HAP-1 (cell line): Measurements from ENCODE around the gene PCIF1.
"Not testable (repeated sequence)": the region's sequence is repeated elsewhere in the genome, so short reads cannot be mapped to it uniquely, and the experiment has no call there.

ENCODE experiments used
- DNase-seq, 2 experiments: peaks; one replicate each; pipeline ENCODE4 v3.0.0-alpha.2; 2016 to 2020; ENCODE audit warnings: low spot score in 2 of 2
- H3K27me3 ChIP-seq: fragments of 250-450 bp; sonication (Bioruptor Pico); 2 replicates; pipeline ENCODE4 v1.5.1; 2020; ENCODE audit warnings: low read depth, mild to moderate bottlenecking, moderate library complexity
- H3K36me3 ChIP-seq: fragments of 250-450 bp; sonication (Bioruptor Pico); replicated peaks from 2 replicates; pipeline ENCODE4 v1.5.1; 2020; ENCODE audit warnings: mild to moderate bottlenecking
- H3K4me1 ChIP-seq: fragments of 250-450 bp; sonication (Bioruptor Pico); 2 replicates; pipeline ENCODE4 v1.5.1; 2020; ENCODE audit warnings: mild to moderate bottlenecking
- H3K4me3 ChIP-seq: fragments of 250-450 bp; sonication (Bioruptor Pico); 2 replicates; pipeline ENCODE4 v1.5.1; 2020; ENCODE audit warnings: mild to moderate bottlenecking, moderate library complexity
- H3K9me3 ChIP-seq: fragments of 250-450 bp; sonication (Bioruptor Pico); 2 replicates; pipeline ENCODE4 v1.5.1; 2020; ENCODE audit warnings: mild to moderate bottlenecking, moderate library complexity
- in situ Hi-C: fragments of 300-500 bp; cut with MboI; formaldehyde crosslinking; loops from 3 replicates; pipeline ENCODE4 v1.14.3; 2020; ENCODE audit warnings: low sequenced_read_pairs, inconsistent platforms, mixed read lengths

The PCIF1 gene

DNA sequence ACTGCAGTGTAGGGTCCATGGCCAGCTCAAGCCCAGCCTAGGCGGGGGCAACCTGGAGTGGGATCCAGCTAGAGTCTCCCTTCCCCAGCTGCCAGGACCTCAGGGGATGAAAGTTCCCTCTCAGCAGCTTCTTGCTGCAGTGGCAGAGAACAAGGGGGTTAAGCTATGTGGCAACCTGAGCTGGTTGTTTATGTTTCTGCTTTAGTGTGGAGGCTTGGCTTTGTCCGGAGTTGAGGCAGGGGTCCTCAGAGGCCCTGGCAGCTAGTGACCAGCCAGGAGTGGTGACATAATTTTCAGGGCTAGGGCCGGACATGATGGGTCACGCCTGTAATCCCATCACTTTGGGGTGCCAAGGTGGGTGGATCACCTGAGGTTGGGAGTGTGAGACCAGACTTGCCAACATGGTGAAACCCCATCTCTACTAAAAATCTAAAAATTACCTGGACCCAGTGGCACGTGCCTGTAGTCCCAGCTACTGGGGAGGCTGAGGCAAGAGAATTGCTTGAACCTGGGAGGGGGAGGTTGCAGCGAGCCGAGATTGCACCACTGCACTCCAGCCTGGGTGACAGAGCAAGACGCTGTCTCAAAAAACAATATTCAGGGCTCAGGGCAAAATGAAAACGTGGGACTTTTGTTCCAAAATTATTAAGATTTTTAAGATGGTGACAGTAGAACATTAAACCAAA is 8.5 kb upstream of the PCIF1 start:
- Histone ChIP-seq H3K27me3 (no peaks in the 10 kb centered on the region), H3K4me1 (peaks cover 11% of the 10 kb centered on the region), H3K4me3 (no peak overlapping the region), H3K9me3 (no peaks in the 10 kb centered on the region), H3K36me3 (no peaks in the 10 kb centered on the region)
- no peak for DNase-seq
- in situ Hi-C loops = no loop called here

DNA sequence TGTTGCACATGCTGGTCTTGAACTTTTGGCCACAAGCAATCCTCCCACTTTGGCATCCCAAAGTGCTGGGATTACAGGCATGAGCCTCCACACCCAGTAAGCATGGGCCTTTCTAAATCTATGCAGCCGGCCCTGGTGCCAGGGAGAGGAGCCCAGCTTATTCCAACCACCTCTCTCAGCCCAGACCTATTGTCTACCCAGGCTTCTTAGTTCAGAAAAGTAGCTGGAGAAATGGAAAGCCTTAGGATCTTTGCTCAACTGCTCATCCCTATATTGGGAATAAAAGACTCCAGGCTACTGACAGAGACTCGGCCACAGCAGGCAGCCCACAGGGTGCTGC is 7.8 kb upstream of the PCIF1 start:
- Histone ChIP-seq H3K27me3 (no peaks in the 10 kb centered on the region), H3K4me3 (no peak overlapping the region), H3K4me1 (peaks cover 11% of the 10 kb centered on the region), H3K36me3 (no peaks in the 10 kb centered on the region), H3K9me3 (no peaks in the 10 kb centered on the region)
- no peak for DNase-seq
- in situ Hi-C loops = no loop called here

DNA sequence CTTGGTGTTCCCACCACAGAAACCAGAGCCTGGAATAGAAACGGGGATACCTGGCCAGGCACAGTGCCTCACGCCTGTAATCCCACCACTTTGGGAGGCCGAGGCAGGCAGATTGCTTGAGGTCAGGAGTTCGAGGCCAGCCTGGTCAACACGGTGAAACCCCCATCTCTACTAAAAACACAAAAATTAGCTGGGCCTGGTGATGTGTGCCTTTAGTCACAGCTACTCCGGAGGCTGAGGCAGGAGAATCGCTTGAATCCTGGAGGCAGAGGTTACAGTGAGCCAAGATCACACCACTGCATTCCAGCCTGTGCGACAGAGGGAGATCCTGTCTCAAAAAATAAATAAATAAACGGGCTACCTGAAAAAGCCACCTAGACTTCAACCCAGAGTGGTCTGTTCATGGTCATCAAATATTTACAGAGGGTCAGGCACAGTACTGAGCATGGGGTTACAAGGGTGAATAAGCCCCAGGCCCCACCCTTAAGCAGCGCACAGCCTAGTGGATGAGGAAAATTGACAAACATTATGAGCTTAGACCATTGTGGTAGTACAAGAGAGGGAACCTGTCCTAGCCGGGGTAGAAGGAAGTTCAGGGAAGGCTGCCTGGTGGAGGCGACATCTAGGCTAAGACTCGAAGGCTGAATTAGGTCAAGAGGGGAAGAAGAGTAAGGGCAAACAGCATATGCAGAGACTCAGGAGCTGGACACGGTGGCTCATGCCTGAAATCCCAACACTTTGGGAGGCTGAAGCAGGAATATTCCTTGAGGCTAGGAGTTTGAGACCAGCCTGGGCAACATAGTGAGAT is 7.2 kb upstream of the PCIF1 start:
- Histone ChIP-seq H3K27me3 (no peaks in the 10 kb centered on the region), H3K36me3 (no peaks in the 10 kb centered on the region), H3K9me3 (no peaks in the 10 kb centered on the region), H3K4me1 (peaks cover 11% of the 10 kb centered on the region), H3K4me3 (no peak overlapping the region)
- in situ Hi-C loops = no loop called here
- DNase-seq = no peak

DNA sequence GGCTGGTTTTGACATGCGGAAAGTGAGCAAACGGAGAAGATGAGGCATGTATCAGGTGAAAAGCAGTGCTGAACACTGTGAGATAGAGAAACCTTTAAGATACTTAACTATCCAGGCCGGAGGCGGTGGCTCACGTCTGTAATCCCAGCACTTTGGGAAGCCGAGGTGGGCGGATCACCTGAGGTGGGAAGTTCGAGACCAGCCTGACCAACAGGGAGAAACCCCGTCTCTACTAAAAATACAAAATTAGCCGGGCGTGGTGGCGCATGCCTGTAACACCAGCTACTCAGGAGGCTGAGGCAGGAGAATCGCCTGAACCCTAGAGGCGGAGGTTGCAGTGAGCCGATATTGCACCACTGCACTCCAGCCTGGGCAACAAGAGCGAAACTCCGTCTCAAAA is 2.8 kb upstream of the PCIF1 start:
- H3K4me3 ChIP-seq, H3K27me3 ChIP-seq, H3K36me3 ChIP-seq, DNase-seq, in situ Hi-C loops, H3K9me3 ChIP-seq: not testable (repeated sequence)
- peaks cover 13% of the 10 kb centered on the region for H3K4me1 ChIP-seq

DNA sequence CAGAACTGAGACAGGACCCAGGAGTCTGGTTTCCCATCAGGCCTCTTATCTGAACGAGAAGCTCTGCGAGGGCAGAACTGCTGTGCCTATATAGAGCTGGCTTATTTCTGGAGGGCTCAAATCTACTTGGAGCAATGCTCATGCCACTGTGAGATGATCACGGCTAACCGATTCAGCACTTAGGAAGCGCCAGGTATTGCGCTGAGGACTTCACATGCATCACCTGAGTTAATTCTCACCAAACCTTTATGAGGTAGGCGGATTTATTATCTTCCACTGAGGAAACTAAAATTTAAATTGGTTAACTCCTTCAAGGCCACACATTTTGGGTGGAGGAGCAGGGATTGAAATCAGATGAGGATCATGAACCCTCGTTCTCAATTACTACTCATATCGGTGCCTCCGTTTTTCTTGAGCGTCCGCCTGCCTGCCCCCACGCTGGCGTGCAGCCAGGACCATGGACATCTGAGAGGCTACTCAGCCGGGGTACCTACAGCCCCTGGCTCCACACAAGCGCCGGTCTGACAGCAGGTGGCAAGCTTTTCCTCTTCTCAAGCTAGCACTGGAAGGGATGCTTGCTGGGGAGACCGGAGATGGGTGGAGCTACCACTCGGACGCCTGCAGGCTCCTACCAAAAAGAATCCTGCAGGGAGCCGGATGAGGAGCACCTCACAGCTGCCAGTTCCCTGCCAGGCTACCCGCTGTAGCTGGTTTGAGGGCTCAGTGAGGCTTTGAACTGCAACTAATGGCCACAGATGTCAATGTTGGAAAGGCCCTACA is 1.0 kb upstream of the PCIF1 start:
- Histone ChIP-seq H3K4me3 (peak overlapping the region; percentile 96), H3K4me1 (peaks cover 13% of the 10 kb centered on the region), H3K36me3 (peaks cover 17% of the 10 kb centered on the region), H3K27me3 (no peaks in the 10 kb centered on the region), H3K9me3 (no peaks in the 10 kb centered on the region)
- peak; percentile 81 to 87 for DNase-seq
- in situ Hi-C loops = no loop called here

DNA sequence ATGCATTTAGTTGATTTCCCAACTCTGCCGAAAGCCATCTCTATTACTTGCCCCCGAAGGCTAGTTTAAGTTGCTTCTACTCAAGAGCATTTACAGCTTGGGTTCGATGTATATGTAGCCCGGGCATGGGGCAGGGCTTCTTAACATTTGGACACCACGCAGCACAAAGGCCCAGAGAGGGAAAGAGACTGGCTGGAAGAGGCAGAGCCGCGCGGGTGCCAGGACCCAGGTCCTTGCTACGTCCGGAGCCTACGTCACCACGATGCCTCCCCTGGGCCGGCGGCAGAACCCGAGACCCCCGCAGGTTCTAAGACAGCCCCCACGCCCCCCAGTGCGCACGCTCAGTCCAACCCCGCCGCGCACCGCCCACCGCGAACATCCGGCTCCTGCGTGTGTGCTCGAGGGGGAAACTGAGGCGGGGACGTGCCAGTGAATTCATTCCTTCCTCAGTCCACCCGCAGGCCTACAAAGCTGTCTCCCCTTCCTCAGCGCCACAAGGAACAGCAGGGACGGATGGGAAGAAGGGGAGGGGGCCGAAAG is 367 bp upstream of the PCIF1 start:
- peak; percentile 17 to 72 for DNase-seq
- Histone ChIP-seq H3K9me3 (no peaks in the 10 kb centered on the region), H3K36me3 (peaks cover 22% of the 10 kb centered on the region), H3K4me3 (peak overlapping the region; percentile 96), H3K4me1 (peaks cover 7% of the 10 kb centered on the region), H3K27me3 (no peaks in the 10 kb centered on the region)
- in situ Hi-C loops = no loop called here

DNA sequence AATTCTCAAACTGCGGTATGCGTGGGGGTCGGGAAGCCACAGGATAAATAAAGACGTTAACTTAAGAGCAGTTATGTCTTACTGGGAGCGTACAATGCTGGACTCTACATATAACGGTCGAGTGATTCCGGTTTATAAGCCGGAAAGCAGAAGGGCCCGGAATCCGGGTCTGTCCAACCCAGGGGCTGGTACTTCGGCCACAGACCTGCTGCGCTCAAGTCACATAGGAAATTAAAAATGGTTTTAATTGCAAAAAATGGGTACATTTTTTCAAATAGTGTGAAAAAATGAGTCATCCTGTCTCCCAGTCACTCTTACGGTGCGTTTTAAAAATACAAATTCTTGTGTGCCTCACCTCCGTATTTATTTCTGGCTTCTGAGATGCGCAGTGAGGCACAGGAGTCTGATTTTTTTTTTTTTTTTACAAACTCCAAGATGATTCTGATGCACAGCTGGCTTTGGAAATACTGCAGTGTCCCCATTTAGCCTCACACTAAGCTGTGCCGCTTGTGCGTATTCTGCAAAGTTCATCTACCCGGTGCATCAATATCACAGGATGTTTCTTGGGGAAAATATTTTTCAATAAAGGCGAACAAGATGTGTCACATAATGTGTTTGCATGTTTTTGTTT is 1.0 kb downstream of the PCIF1 start:
- Histone ChIP-seq H3K4me1 (peaks cover 3% of the 10 kb centered on the region; the same call in 1 of the 2 replicates), H3K27me3 (no peaks in the 10 kb centered on the region), H3K9me3 (no peaks in the 10 kb centered on the region), H3K4me3 (peak overlapping the region; percentile 96), H3K36me3 (peaks cover 36% of the 10 kb centered on the region)
- in situ Hi-C loops = no loop called here
- no peak for DNase-seq

DNA sequence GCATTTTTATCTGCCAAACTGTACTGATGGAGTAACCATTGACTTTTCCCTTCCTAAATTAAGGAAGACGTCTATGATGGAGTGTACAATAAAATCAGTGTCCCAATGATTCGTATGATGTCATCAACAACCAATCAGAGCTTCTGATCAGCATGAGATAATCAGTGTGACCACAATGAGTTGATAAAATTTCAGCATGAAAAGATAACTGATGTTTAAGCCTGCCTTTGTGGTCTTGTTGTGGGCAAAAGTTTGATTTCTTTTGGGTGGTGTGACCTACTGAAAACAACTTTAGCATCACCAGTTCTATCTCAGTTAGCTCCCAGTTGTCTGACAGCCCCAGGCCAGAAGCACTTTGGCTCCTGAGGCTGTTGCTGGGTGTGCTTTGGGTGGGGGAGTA is 3.3 kb downstream of the PCIF1 start:
- Histone ChIP-seq H3K36me3 (peaks cover 48% of the 10 kb centered on the region), H3K9me3 (no peaks in the 10 kb centered on the region), H3K27me3 (no peaks in the 10 kb centered on the region), H3K4me3 (no peak overlapping the region), H3K4me1 (peaks cover 3% of the 10 kb centered on the region; the same call in 1 of the 2 replicates)
- in situ Hi-C loops = no loop called here
- DNase-seq = no peak

DNA sequence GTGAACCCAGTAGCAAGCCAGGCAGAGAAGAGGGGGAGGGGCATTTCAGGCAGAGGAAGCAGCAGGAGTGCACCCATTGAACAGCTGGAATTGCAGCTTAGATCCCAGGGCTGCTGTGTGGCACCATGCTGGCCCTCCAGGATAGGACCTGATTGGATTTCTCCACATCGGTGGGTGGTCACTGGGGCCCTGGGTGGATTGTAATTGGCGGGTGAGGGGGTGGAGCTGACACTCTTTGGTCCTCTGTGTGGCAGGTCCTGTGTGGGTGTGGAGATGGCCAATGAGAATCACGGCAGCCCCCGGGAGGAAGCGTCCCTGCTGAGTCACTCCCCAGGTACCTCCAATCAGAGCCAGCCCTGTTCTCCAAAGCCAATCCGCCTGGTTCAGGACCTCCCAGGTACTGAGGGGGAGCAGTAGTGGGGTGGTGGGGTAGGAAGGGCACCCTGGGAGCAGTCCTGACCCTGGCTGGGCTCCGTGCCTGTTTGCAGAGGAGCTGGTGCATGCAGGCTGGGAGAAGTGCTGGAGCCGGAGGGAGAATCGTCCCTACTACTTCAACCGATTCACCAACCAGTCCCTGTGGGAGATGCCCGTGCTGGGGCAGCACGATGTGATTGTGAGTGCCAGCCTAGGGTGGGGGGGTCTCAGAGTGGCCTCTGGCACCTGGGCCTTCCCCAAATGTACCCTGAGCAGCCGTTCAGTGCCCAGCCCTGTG is 4.4 kb downstream of the PCIF1 start:
- DNase-seq = no peak
- in situ Hi-C loops = no loop called here
- peaks cover 3% of the 10 kb centered on the region; the same call in 1 of the 2 replicates for H3K4me1 ChIP-seq
- H3K4me3 ChIP-seq = no peak overlapping the region
- no peaks in the 10 kb centered on the region for H3K9me3 ChIP-seq
- H3K36me3 ChIP-seq = peaks cover 59% of the 10 kb centered on the region
- H3K27me3 ChIP-seq = no peaks in the 10 kb centered on the region

DNA sequence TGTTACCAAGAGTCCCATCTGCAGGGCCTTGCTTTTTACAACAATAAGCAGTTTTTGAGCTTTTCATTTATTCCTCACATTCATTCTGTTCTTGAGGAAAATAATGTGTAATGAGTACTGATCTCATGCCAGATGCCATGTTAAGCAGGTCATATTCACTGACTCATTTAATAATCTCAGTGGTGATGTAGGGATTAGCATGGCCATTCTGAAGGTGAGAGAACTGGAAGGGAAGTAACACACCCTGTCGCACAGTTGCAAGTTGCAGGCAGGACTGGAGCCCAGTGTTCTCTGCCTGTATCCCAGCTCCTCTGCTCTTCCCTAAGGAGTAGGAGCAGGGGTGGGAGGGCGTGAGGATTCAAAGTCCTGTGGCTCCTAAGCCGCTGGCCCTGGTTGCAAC is 5.6 kb downstream of the PCIF1 start:
- peaks cover 69% of the 10 kb centered on the region for H3K36me3 ChIP-seq
- in situ Hi-C loops = no loop called here
- H3K9me3 ChIP-seq = no peaks in the 10 kb centered on the region
- H3K4me3 ChIP-seq = no peak overlapping the region
- H3K4me1 ChIP-seq = peaks cover 3% of the 10 kb centered on the region; the same call in 1 of the 2 replicates
- H3K27me3 ChIP-seq = no peaks in the 10 kb centered on the region
- no peak for DNase-seq

DNA sequence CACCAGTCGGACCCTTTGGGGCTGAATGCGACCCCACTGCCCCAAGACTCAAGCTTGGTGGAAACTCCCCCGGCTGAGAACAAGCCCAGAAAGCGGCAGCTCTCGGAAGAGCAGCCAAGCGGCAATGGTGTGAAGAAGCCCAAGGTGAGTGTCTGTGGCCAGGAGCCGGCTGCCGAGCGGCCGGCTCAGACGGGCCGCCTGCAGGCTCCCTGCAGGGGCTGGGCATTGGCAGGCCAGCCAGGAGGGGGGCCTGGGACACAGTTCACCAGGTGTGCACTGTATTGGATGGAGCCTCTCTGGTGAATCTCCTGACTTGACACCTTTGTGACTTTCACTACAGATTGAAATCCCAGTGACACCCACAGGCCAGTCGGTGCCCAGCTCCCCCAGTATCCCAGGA is 6.0 kb downstream of the PCIF1 start:
- in situ Hi-C loops = no loop called here
- Histone ChIP-seq H3K4me1 (peaks cover 3% of the 10 kb centered on the region; the same call in 1 of the 2 replicates), H3K36me3 (peaks cover 73% of the 10 kb centered on the region), H3K27me3 (no peaks in the 10 kb centered on the region), H3K4me3 (no peak overlapping the region), H3K9me3 (no peaks in the 10 kb centered on the region)
- DNase-seq = no peak

DNA sequence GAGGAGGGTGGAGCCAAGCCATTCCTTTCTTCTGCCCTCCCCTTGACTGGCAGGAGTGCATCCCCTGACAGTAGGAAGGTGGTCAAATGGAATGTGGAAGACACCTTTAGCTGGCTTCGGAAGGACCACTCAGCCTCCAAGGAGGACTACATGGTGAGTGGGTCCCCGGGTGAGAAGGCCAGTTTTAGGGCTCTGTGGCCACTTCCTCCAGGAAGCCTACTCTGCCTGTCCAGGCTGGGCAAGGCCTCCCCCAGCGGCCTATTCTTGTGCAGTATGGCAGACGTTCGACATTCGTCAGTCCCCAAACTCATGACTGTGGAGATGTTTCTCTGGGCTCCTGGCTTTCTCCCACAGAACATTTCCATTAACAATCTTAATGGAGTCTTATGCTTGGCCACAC is 9.1 kb downstream of the PCIF1 start:
- in situ Hi-C loops = no loop called here
- peaks cover 89% of the 10 kb centered on the region for H3K36me3 ChIP-seq
- H3K4me3 ChIP-seq = no peak overlapping the region
- DNase-seq = no peak
- H3K27me3 ChIP-seq = no peaks in the 10 kb centered on the region
- H3K9me3 ChIP-seq = no peaks in the 10 kb centered on the region
- H3K4me1 ChIP-seq = no peaks in the 10 kb centered on the region
